IPS DF 4.7 (cell line): ENCODE measurements around the gene ATAD3C.
"Not testable (repeated sequence)": the region's sequence is repeated elsewhere in the genome, so short reads cannot be mapped to it uniquely, and the experiment has no call there.

Experiments used
- DNase-seq: peaks from one replicate; pipeline ENCODE4 v3.0.0-alpha.2; 2013; ENCODE audit warnings: low spot score; ENCODE audit errors: extremely low read depth

The ATAD3C gene

DNA sequence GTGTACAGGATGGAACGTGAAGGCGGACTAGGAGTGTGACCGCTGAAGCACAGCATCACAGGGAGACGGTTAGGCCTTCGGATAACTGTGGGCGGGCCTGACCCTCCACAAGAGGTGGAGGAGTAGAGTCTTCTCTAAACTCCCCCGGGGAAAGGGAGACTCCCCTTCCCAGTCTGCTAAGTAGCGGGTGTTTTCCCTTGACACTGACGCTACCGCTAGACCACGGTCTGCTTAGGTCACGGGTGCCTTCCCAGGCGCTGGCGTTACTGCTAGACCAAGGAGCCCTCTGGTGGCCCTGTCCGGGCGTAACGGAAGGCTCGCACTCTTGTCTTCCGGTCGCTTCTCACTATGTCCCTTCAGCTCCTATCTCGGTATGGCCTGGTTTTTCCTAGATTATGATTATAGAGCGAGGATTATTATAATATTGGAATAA is 55.9 kb downstream of the ATAD3C start:
- not testable (repeated sequence) for DNase-seq

DNA sequence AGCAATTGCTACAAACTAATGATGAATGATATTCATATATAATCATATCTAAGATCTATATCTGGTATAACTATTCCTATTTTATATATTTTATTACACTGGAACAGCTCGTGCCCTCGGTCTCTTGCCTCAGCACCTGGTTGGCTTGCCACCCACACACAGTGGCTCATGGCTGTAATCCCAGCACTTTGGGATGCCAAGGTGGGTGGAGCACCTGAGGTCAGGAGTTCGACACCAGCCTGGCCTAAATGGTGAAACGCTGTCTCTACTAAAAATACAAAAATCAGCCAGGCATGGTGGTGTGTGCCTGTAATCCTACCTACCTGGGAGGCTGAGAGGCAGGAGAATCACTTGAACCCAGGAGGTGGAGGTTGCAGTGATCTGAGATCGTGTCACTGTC is 56.3 kb downstream of the ATAD3C start:
- DNase-seq: not testable (repeated sequence)

DNA sequence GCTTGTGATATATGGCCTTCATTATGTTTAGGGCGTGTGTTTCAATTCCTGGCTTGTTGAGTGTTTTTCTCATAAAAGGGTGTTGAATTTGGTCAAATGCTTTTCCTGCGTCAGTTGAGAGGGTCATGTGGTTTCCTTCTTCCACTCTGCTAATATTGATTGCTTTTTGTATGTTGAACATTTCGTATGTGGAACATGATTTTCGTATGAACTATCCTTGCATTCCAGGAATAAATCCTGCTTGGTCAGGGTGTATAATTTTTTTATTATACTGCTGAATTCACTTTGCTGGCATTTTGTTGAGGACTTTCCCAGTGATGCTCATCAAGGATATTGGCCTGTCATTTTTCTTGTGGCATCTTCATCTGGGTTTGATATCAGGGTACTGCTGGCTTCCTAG is 57.8 kb downstream of the ATAD3C start:
- no peak for DNase-seq

DNA sequence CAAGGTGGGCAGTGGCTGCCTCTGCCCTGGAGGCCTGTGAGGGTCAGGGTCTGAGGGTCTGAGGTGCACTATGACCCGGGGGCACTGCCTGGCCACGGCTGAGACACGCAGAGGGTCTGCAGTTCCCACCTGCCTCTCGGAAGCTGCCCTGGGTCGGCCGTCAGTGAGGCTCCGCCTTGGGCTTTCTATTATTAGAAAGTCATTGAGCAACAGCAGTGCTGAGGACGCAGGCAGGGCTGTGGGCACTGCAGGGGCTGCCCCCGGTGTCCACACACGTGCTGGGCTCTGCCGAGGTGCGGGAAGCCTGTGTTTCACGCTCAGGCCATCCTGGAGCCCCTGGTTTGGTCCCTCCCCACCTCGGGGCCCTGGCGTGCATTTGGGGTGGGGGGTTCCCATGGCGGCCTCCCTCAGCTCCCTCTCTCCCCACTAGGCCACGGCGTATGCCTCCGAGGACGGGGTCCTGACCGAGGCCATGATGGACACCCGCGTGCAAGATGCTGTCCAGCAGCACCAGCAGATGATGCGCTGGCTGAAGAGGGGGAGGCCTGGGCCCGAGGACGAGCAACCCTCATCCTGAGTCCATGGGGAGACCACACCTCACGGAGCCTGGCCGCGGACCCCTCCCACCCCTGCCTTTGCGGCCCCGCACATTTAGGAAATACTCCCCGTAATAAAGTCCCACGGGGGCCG is 59.4 kb downstream of the ATAD3C start:
- DNase-seq: not testable (repeated sequence)

DNA sequence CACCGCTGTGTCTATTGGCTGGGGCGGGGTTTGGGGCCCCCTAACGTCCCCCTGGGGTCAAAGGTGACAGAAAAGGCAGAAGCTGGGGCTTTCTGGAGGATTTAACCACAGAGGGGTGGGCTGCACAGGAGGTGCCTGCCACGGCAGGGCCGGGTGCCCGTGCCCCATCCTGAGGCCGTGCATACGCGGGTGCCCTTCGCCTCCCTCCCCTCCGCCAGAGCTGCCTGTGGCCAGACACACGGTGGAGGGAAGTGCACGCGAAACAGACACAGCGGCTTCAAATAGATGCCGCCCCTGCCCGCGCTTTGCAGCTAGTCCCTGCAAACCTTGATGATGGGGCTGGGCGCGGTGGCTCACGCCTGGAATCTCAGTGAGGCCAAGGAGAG is 60.0 kb downstream of the ATAD3C start:
- DNase-seq: not testable (repeated sequence)

DNA sequence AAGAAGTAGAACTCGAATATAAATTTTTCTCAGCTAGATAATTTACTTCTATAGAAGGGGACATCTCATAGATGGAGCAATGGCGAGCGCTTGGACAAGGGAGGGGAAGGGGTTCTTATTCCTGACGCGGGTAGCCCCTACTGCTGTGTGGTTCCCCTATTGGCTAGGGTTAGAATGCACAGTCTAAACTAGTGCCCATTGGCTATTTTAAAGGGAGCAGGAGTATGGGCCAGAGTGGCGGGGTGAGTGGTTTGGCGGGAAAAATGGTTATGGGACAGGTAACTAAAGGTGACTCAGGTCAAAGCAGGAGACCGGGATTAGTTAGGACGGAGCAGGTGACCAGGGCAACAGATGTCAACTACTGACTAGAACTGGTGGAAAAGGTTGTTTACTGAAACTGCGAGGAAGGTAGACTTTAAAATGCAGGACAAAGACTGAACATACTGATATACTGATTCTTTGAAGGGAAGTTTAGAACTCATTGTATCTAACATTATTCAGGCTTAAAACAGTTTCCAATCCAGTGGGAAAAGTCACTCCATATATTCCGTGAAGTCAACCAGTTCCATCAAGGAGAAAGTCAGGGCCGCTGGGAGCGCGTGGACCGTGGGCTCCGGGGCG is 61.5 kb downstream of the ATAD3C start:
- no peak for DNase-seq

DNA sequence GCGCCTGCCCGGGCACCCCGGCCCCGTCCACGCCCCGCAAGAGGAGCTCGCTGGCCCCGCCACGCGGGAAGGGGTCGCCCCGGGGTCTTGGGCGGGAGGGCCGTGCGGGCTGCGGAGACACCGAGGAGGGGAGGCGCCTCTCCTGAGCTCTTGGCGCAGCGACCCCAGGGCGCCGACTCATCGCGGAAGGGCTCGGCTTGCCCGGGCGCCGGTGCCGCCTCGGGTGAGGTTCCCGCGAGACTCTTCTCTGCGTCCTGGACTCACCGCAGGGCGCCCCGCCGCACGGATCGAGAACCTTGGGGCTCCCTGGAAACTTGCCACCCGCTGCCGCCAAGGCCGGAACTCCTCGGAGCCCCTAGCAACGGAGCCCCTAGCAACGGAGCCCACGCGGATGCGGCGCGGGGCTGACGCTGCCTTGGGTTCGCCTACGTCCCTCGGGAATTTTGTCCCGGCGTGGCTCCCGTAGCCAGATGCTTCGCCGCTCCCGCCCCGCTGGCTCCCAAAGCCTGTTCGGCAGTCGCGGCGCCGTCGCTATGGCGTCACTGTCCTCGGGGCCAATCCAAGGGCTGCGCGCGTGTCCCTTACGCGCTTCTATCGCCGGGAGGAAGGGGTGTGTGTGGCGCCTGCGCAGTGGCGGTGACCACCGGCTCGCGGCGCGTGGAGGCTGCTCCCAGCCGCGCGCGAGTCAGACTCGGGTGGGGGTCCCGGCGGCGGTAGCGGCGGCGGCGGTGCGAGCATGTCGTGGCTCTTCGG is 62.2 kb downstream of the ATAD3C start, which contains the start of gene ATAD3A:
Gene ATAD3A (plus strand): TSS at position 630 of the 753 bp plus-strand sequence. CDS start 107 bp downstream, at position 737.
- DNase-seq: peak; percentile 91

DNA sequence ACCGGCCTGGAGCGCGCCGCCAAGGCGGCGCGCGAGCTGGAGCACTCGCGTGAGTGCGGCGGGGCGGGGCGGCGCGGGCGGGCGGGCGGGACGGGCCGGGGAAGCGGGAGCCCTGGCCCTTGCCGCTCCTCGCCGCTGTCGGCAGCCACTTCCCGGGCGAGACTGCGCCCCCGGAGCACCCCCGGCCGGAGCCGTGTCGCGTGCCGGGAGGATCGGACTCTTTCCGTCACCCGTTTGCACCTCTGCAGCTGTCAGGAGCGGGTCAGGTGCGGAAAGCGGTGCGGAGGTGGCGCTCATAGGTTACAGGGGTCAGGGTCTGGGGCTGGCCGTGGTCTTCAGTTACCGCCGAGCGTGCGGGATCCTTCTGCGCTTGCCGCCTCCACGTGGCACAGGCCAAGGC is 62.9 kb downstream of the ATAD3C start:
- not testable (repeated sequence) for DNase-seq

DNA sequence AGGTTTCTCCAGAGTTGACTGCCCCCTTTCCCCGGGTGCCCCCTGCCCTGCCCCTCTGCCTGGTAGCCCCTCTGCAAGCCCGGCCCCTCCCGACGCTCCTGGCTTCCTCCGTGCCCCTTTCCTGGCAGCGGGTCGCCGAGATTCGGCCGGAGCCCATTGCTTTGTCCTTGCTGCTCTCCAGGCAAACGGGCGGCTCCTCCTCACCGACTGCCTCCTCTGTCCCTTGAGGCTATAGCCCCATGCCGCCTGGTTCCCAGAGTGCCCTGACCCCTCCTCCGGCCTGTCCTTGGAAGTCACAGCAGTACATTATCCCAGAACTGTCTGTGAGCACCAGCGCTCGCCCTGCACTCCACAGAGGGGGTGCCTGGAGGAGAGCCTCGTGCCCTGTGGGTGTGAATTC is 64.2 kb downstream of the ATAD3C start:
- not testable (repeated sequence) for DNase-seq

DNA sequence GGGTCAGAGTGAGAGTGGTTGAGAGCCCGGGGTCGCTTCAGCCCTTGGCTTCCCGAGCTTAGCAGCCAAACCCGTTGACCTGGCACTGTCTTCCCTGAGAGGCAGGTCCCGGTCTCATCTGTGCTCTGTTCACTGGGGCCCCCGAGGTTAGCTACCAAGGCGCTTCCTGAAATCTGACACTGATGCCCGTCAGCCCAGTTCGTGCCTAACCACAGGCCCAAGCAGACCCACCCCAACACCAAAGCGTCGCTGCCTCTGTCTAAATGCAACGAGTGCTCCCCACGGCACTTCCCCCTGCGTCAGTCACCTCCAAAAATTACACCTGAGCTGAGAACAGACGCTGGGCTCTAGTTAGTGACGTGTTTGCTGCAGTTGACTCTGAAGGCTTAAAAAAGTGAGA is 64.9 kb downstream of the ATAD3C start:
- DNase-seq: not testable (repeated sequence)

DNA sequence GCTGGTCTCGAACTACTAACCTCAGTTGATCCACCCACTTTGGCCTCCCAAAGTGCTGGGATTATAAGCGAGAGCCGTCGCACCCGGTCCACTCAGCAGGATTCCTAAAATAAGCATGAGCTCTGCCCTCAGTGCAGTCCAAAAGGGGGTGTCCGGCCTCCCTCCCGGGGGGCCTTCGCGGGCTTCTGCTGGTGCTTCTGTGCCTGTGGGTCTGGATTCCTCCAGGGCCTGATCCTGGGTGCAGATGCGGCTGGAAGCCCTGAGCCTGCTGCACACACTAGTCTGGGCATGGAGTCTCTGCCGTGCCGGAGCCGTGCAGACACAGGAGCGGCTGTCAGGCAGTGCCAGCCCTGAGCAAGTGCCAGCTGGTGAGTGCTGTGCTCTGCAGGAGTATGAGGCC is 67.4 kb downstream of the ATAD3C start:
- not testable (repeated sequence) for DNase-seq

DNA sequence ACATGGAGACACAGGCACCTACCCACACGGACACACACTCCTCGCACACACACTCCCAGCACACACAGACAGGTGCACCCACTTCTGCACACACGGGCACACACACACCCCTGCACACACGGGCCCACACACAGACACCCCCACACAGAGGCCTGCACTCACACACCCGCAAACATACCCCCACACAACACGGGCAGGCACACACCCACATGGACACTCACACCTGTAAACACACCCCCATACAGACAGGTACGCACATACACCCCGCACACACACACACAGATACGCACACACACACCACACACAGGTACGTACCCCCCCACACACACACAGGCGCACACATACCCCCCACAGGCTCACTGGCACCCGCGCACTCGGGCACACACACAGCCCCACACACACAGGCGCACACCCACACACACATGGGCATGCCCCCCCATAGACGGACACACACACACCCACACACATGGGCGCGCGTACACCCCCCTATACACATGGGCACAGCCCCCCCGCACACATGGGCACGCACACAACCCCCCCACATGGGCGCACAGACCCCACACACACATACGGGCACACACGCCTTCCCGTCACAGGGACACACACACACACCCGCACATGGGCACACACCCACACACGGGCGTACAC is 68.6 kb downstream of the ATAD3C start:
- no peak for DNase-seq

DNA sequence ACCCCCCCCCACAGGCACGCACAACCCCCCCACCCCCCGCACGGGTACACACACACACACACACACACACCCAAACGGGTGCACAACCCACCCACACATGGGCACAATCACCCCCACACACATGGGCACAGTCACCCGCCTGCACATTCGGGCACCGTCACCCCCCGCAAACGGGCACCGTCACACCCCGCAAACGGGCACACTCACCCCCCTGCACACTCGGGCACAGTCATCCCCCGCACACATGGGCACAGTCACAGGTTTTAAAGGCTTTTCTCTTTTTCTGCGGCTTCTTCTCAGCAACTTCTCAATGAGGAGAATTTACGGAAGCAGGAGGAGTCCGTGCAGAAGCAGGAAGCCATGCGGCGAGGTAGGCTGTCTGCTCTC is 69.1 kb downstream of the ATAD3C start:
- DNase-seq: not testable (repeated sequence)
